ENCODE results near the gene DYDC1.
"Not testable (repeated sequence)": the region's sequence is repeated elsewhere in the genome, so short reads cannot be mapped to it uniquely, and the experiment has no call there.

DYDC1 gene

DNA sequence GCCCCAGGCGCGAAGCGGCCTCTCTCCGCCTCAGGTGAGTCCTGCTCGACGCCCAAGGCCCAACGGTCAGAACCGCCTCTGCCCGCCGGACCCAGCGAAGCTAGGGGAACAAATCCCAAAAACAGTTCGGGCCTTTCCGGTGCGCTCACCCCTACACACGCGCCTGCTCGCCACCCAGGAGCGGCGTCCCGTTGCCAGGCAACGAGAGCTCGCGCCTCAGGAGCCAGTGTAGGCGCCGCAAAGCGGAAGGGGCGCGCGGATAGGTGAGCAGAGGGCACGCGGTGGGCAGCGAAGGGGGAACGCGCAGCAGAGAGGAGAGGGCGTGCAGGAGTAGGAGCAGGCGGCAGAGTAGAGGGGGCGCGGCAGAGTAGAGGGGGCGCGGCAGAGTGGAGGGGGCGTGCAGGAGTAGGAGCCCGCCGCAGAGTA is at the start of gene DYDC1, which contains the start of gene DYDC2:
DYDC1 (minus strand) TSS at position 193 of the 426 bp plus-strand sequence. CDS start 4,154 bp downstream, outside the sequence.
DYDC2 (plus strand) TSS at position 219 of the 426 bp plus-strand sequence. CDS start 5,663 bp downstream, outside the sequence.
- no peak for DNase-seq (ENCODE audit: extremely low read depth in 1 of 2, low read depth in 1 of 2)

DNA sequence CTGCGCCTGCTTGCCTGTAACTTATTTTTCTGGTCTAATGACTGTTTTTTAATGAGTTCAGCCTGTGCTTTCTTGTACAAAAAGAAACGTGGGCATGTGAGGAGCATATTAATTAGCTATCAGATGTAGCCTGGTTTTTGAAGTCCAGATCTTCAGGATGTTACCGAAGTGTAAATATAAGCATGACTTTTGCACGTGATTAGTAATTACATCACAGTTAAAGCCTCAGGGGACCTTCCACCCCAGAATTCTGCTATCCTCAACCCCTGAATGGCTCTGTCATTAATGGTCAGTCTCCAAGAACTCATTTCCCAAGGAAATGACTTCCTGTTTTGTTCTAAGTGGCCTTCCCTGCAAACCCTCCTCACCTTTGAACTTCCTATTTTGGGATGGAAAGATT is 49.6 kb upstream of the DYDC1 start:
- no peak for DNase-seq (ENCODE audit: extremely low read depth in 1 of 2, low read depth in 1 of 2)

DNA sequence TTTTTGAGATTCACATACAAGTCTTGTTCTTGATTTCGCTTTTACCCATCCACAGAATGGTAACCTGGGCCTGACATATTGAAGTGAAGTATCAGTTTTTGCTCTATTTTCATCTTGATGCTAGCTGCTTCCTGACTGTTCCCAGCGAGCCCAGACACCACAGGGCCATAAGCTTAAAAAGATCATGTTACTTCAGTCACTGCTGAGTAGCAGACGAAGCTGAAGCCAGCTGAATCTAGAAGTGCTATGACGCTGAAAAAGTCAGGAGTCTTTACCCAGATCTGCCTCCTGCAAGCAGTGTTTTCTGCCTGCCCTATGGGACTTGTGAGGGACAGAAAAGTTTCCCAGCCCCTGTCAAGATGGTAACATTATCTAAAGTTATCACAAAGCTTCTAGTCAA is 49.1 kb upstream of the DYDC1 start:
- DNase-seq (ENCODE audit: extremely low read depth in 1 of 2, low read depth in 1 of 2): no peak

DNA sequence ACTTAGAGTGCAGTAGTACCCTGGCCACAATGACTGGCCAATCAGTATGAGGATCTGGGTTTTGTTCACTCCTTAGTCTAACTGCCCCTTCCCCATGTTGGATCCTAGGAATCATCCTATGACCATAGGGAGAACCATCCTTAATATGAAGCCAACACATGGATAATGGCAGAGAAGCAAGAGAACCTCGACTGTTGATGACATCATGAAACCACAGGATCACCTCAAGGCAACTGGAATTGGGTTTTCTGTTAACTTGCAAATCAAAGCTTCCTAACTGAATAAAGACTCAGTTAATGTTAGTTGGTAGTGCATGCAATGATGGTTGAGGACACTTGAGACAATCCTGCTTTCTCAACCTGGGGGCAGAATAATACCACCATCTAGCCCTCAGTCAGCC is 48.5 kb upstream of the DYDC1 start:
- DNase-seq (ENCODE audit: extremely low read depth in 1 of 2, low read depth in 1 of 2): no peak

DNA sequence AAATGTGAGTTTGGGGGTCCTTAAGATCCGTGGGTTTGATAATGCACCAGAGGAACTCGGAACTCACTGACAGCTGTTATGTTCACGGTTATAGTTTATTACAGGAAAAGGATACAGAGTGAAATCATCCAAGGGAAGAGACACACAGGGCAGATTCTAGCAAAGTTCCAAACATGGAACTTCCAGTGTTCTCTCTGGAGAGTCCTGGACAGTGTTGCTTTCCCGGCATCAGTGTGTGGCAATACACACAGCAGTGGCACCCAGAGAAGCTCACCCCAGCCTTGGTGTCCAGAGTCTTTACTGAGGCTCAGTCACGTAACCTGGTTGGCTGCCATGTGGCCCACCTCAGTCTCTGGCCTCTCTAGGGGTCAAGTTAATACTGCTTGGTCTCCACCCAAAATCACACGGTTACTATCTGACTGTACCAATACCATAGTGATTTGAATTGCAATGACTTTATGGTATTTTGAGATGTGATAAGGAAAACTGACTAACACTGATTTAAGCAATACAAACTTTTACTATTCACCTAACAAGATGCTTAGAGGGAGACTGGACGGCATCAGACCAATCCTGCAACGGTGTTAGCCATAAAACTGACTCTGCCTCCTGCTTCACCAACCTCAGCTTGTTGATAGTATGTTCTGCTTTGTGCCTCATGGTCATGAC is 43.7 kb upstream of the DYDC1 start:
- DNase-seq (ENCODE audit: extremely low read depth in 1 of 2, low read depth in 1 of 2): no peak

DNA sequence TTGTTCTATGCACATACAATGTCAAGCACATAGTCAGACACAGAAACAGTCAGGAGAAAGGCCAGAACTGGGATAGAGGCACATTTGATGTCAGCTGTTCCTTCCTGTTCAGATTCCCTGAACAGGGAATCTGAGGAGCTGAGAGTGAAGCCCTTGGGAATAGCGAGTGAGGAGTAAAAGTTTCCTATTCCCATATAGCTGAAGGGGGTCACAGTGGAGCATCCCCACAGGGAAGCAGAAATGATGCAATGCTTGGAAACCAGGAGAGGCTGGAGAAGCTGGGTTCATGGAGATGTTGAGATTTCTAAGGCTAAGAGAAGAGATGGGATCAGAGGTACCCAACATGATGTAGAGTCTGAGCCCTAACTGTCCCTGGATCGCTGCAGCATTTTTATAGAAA is 40.5 kb upstream of the DYDC1 start:
- DNase-seq (ENCODE audit: extremely low read depth in 1 of 2, low read depth in 1 of 2): no peak

DNA sequence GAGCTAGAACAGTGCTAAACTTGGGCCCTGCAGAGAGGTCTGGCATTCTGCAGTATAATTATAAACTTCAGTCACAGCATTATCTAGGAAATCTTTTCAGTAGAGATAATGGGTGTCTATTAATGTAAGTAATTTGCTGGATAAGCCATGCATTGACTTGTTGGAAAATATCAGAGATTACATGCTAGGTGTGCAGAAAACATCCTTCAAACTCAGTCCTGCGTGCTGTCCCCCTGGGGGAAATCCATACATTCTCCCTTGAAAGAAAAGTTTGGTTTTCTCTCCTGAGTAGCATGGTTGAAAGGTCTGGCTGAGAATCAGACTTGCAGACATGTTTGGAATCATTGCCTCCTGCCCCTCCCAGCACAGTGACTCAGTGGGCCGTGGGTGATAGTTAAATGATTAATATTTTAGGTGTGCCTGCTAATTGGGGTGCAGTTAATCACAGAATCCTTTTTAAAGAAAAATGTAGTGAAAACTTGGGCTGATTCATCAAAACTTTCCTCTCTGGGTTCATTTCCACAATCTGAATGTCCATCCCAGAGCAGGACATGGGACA is 37.9 kb upstream of the DYDC1 start:
- DNase-seq (ENCODE audit: extremely low read depth in 1 of 2, low read depth in 1 of 2): no peak

DNA sequence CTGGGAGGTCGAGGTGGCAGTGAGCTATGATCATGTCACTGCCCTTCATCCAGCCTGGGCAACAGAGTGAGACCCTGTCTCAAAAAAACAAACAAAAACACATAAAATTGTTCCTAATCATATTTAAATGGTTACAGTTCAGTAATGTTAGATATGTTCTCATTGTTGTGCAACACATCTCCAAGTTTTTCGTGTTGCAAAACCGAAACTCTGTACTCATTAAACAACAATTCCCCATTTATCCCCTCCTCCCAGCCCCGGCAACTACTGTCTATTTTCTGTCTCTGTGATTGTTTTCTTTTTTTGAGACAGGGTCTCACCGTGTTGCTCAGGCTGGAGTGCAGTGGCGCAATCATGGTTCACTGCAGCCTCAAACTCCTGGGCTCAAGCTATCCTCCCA is 35.7 kb upstream of the DYDC1 start:
- no peak for DNase-seq (ENCODE audit: extremely low read depth in 1 of 2, low read depth in 1 of 2)

DNA sequence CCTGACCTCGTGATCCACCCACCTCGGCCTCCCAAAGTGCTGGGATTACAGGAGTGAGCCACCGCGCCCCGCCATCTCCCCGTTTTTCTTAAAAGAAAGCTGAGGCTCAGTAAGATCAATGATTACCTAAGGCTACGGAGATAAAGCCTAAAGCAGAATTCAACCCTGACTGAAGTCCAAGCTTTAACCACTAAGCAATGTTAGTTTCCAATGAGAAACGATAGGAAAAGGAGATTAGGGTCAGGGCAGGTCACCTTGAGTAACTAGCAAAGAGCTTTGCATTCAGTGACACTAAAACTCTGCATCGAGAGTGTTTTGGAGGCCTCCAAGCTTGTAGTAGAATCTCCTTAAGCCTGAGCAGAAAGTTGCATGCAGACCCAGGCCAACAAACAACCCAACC is 34.2 kb upstream of the DYDC1 start:
- DNase-seq (ENCODE audit: extremely low read depth in 1 of 2, low read depth in 1 of 2): no peak

DNA sequence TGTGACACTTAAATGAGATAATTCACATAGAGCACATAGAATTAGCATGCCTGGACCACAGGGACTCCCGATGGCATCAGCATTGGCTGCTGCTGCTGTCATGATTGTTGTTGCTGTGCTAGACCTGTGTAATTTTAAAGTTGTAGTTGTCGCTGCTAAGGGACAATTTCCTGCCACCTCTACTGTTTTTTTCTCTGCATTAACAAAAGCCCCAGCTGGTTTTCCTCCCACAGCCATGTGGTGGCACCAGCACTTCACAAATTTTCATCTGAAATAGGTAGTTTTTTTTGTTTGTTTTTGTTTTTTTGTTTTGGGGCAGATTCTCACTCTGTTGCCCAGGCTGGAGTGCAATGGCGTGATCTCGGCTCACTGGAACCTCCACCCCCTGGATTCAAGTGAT is 26.4 kb upstream of the DYDC1 start:
- no peak for DNase-seq (ENCODE audit: extremely low read depth in 1 of 2, low read depth in 1 of 2)

DNA sequence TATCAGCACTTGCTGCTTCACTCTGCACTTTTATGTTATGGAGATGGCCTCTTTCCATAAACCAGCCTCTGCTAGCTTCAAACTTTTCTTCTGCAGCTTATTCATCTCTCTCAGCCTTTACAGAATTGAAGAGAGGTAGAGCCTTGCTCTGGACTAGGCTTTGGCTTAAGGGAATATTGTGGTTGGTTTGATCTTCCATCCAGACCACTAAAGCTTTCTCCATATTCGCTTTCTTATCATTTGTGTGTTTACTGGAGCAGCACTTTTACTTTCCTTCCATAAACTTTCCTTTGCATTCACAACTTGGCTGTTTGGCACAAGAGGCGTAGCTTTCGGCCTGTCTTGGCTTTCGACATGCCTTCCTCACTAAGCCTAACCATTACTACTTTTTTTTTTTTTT is 23.6 kb upstream of the DYDC1 start:
- no peak for DNase-seq (ENCODE audit: extremely low read depth in 1 of 2, low read depth in 1 of 2)

DNA sequence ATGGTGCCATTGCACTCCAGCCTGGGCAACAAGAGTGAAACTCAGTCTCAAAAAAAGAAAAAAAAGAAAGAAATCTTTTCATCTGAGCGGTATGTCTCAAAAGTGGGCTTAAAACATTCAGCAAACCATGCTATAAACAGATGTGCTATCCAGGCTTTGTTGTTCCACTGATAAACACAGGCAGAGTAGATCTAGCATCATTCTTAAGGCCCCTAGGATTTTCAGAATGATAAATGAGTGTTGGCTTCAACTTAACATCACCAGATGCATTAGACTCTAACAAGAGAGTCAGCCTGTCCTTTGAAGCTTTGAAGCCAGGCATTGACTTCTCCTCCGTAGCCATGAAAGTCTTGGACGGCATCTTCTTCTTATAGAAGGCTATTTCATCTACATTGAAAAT is 23.1 kb upstream of the DYDC1 start:
- no peak for DNase-seq (ENCODE audit: extremely low read depth in 1 of 2, low read depth in 1 of 2)

DNA sequence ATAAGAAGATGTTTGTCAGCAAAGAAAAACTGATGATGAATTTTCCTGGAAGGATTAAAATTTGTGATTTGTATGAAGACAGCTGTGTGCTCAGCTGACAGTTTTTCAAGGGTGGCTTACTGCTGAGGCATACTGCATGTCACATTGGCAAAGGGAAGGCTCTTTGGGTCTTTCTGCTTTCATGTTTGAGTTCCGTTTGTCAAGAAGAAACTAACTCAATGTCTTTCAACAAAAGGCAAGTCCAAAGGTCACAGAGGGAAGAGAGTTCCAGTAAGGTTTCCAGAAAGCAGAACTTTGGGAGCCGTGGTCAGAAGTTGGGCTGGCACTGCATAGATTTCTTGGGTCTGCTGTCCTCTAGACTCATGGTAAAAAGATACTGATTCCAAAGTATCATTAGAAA is 16.9 kb upstream of the DYDC1 start:
- no peak for DNase-seq (ENCODE audit: extremely low read depth in 1 of 2, low read depth in 1 of 2)

DNA sequence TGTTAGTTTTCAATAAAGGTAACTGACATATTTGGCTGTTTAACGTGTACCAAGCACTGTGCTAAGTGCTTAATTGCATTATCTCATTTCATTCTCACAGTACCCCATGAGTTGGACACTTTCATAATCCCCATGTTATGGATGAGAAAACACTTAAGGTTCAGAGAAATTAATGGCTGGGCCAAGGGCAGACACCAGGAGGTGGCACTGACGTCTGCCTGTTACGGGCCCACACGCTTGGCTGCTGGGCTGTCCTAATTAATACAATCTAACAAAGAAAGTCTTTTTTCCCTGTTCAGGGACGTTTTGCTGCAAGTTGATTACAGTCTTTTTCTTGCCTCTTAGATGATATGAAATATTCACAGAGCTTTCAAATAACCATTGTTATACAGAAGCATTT is 16.1 kb upstream of the DYDC1 start:
- DNase-seq (ENCODE audit: extremely low read depth in 1 of 2, low read depth in 1 of 2): no peak

DNA sequence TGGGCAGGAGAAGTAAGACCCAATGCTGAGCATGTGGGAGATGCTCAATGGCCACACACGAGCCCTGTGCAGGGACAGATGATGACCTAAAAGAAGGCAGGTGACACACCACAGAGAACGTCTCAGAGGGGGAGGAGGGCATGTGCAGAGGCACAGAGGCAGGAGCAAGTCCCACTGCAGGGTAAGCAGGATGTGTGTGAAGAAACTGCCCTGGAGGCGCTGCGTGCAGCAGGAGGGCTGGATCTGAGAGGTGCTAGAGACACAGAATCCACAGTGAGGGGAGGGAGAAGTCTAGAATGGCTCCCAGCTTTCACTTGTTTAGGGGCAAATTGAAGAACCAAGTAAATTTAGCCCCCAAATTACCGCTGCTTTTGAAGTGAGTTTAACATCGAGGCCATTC is 14.9 kb upstream of the DYDC1 start:
- DNase-seq (ENCODE audit: extremely low read depth in 1 of 2, low read depth in 1 of 2): no peak

DNA sequence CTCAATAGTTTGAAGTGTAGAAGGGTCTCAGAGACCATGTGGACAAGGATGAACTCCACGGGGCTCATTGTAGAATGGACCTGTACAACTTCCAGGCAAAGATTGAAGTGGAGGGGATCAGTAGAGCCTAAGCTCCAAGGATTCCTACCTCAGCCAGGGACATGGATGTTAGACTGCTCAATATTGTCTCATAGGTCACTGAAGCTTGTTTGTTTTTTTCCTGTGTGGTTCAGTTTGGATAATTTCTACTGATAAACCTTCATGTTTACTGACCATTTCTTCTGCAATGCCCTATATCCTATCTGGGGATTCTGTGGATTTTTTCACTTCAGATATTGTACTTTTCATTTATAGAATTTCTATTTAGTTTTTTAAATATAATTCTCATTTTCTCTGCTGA is 9.0 kb upstream of the DYDC1 start:
- DNase-seq (ENCODE audit: extremely low read depth in 1 of 2, low read depth in 1 of 2): no peak

DNA sequence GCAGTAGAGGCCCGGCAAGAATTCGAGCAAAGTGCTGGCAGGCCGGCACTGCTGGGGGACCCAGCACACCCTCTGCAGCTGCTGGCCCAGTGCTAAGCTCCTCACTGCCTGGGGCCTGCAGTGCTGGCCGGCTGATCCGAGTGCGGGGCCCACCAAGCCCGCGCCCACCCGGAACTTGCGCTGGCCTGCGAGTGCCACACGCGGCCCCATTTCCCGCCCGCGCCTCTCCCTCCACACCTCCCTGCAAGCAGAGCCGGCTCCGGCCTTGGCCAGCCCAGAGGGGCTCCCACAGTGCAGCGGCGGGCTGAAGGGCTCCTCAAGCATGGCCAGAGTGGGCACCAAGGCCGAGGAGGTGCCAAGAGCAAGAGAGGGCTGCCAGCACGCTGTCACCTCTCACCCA is 3.1 kb upstream of the DYDC1 start:
- DNase-seq (ENCODE audit: extremely low read depth in 1 of 2, low read depth in 1 of 2): no peak

DNA sequence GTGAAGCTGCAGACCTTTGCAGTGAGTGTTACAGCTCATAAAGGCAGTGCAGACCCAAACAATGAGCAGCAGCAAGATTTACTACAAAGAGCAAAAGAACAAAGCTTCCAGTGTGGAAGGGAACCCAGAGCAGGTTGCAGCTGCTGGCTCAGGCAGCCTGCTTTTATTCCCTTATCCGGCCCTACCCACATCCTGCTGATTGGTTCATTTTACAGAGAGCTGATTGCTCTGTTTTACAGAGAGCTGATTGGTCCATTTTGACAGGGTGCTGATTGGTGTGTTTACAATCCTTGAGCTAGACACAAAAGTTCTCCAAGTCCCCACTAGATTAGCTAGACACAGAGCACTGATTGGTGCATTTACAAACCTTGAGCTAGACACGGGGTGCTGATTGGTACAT is 2.4 kb upstream of the DYDC1 start:
- DNase-seq (ENCODE audit: extremely low read depth in 1 of 2, low read depth in 1 of 2): not testable (repeated sequence)

DNA sequence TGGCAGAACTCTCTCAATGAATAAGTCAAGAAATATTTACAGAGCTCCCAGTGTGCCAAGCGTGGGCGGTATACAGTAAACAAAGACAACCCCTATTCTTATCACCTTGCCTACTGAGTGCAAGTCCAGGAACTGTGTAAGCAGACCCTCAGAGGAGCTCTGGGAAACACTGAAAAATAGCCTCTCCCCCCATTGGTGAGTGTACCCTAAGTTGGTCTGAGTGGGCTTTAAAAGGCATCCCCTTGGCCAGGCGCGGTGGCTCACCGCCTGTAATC is 1.2 kb upstream of the DYDC1 start:
- DNase-seq (ENCODE audit: extremely low read depth in 1 of 2, low read depth in 1 of 2): no peak

DNA sequence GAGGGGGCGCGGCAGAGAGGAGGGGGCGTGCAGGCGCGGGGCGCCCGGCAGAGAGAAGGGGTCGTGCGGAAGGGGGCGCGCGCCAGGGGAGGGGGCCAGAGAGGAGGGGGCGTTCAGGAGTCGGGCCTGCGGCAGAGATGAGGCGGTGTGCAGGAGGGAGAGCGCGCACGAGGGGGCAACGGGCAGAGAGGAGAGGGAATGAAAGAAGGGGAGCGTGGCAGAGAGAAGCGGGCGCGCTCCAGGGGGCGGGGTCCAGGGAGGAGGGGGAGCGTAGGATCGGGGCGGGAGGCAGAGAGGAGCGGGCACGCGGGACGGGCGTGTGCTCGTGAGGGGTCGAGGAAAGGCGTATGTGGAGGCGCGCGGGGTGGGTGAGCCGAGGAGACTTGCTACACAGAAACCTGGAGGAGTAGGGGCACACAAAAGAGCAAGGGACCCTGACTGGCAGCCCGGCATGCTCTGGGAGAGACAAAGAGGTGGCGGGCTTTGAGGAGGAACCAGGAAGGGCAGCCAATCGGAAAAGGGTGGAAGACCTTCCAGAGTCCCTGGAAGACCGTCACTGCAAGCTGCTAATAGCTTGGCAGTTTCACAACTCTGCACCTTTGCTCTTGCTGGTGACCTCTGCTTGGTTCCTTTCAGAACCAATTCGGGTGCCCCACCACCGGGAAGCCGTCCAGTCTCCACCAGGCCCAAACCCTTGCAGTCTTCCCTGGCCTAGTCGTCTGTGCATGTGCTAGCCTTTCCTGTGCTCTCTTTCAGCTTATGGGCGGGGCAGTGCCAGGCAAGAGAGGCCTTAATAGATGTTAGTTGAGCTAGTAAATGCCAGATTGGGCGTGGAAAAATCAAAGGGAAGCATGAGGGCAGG is 665 bp upstream of the DYDC1 start:
- no peak for DNase-seq (ENCODE audit: extremely low read depth in 1 of 2, low read depth in 1 of 2)

DNA sequence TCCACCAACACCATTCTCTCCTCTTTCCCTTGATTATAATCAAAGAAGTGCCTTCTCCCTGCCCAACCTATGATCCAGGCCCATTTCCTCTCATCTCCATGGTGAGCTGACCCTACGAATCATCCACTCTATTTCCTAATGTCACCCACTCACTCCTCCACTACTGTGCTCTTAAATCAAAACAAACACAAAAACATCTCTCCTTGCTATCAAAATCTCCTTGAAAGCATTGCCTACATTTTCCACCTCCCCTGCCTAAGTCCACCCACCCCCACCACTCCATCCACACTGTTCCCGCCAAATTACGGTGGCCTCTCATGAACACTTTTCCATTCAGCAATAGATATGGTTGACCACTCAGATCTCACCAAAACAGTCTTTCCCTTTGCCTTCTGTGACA is 5.3 kb downstream of the DYDC1 start:
- DNase-seq (ENCODE audit: extremely low read depth in 1 of 2, low read depth in 1 of 2): no peak

DNA sequence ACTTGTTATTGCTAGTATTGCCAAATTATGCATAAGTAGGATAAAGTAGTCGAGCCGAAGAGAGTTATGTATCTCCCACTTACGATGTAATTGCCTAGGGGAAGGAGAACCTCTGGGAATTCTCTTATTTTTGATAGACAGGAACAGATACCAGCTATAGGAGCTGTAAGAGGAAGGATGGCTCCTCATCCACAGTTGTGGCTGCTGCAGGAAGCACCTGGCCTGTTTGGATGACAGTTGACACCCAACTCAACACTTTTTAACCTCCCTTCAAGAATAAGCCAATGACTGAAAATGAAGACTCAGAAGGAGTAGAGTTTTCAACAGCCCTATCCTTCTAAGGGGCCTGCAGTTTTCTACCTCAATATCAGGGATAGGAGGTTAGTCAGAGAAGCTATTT is 6.3 kb downstream of the DYDC1 start:
- no peak for DNase-seq (ENCODE audit: extremely low read depth in 1 of 2, low read depth in 1 of 2)
